ENCODE results near the gene SEC23B. TPM values are rescaled to one million over a fixed set of nuclear protein-coding genes. Genes with fewer than 3 reads are reported as not detected.

SEC23B gene
- total and polyA plus RNA-seq, 2 of the 8 experiments (the other 6 are each of a cell fraction or from before 2014, with no cell fraction given) = 53.3 to 62.8 TPM

DNA sequence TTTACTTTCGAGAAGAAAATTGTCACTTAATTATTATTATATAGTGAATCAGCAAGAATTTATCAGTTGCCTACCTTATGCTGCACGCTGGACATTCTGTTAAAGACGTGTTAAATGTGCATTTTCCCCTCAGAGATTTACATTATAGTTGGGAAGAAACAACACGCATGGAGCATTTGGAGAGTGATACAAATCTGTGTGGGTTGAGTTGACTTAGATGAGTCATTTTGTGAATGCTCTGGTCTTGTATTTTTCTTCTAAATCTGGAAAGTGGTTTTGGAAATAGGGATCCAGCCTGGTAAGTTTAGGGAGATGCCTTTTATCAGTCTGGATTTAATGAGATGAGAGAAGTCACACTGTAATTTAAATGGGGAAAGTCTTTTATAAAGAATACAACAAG lies 35.5 kb downstream of the SEC23B start (continued):
- TF ChIP-seq SIX5 (IDR thresholded peaks at IDR 0.05; ENCODE audit: low read depth, low read length) = no peak
- no peak for TF ChIP-seq SP4 (IDR thresholded peaks at IDR 0.05; ENCODE audit: low read length)
- no peak for TF ChIP-seq KDM5A (IDR thresholded peaks at IDR 0.05; ENCODE audit: low read length)
- no peak for TF ChIP-seq RFX5 (IDR thresholded peaks at IDR 0.05; ENCODE audit: borderline replicate concordance, low read depth, low read length)
- no peak for TF ChIP-seq NANOG (IDR thresholded peaks at IDR 0.05; ENCODE audit: insufficient read depth, low read depth, low read length, poor library complexity, severe bottlenecking)

Measured in H1 (cell line).